Neural cell (in vitro differentiated cells): ENCODE measurements around the gene ENTREP3. TPM values are rescaled to one million over a fixed set of nuclear protein-coding genes. Genes with fewer than 3 reads are reported as not detected.

Source experiments
- H2AFZ ChIP-seq: fragments of 200-600, 300-800 bp; sonication (generic), shearing (Covaris generic); 2 replicates; pipeline ENCODE4 v1.6.0; 2014; ENCODE audit warnings: low read depth, mild to moderate bottlenecking, antibody characterized with exemption, low read length, moderate library complexity
- H3F3A ChIP-seq: fragments of 200-600 bp; shearing (Covaris generic); 2 replicates; pipeline ENCODE4 v1.6.1; 2016; ENCODE audit warnings: mild to moderate bottlenecking, moderate library complexity, mixed read lengths, antibody characterized with exemption, low read length; ENCODE audit not compliant: insufficient read depth, poor library complexity, severe bottlenecking
- H3K27ac ChIP-seq: fragments of 200-600, 300-800 bp; sonication (generic), shearing (Covaris generic); 2 replicates; pipeline ENCODE4 v1.5.1; 2014; ENCODE audit warnings: mild to moderate bottlenecking, low read length, moderate library complexity
- H3K27me3 ChIP-seq: fragments of 300-800, 200-600 bp; sonication (generic), shearing (Covaris generic); 2 replicates; pipeline ENCODE4 v1.6.0; 2014; ENCODE audit warnings: mild to moderate bottlenecking, low read depth, low read length, moderate library complexity; ENCODE audit not compliant: insufficient read depth
- H3K36me3 ChIP-seq: fragments of 300-800, 200-600 bp; sonication (generic), shearing (Covaris generic); 2 replicates; pipeline ENCODE4 v1.5.1; 2014; ENCODE audit warnings: mild to moderate bottlenecking, antibody characterized with exemption, low read length, moderate library complexity; ENCODE audit not compliant: insufficient read depth
- H3K4me2 ChIP-seq: fragments of 300-800, 200-600 bp; sonication (generic), shearing (Covaris generic); 2 replicates; pipeline ENCODE4 v1.6.0; 2014; ENCODE audit warnings: mild to moderate bottlenecking, low read length
- H3K4me3 ChIP-seq: fragments of 300-800, 200-600 bp; sonication (generic), shearing (Covaris generic); 2 replicates; pipeline ENCODE4 v1.5.1; 2014; ENCODE audit warnings: mild to moderate bottlenecking, low read length, moderate library complexity
- H3K79me2 ChIP-seq: fragments of 200-600 bp; shearing (Covaris generic); replicated peaks from 2 replicates; pipeline ENCODE4 v1.6.0; 2014; ENCODE audit warnings: mild to moderate bottlenecking, low read length, moderate library complexity; ENCODE audit not compliant: insufficient read depth
- H3K9ac ChIP-seq: fragments of 300-800, 200-600 bp; sonication (generic), shearing (Covaris generic); 2 replicates; pipeline ENCODE4 v1.6.1; 2016; ENCODE audit warnings: mild to moderate bottlenecking, low read length, mixed read lengths
- H3K9me2 ChIP-seq: fragments of 200-600 bp; shearing (Covaris generic); 2 replicates; pipeline ENCODE4 v1.6.1; 2016; ENCODE audit warnings: mild to moderate bottlenecking, low read length, mixed read lengths; ENCODE audit not compliant: insufficient read depth
- H3K9me3 ChIP-seq: fragments of 200-600, 300-800 bp; sonication (generic), shearing (Covaris generic); 2 replicates; pipeline ENCODE4 v1.6.1; 2016; ENCODE audit warnings: mild to moderate bottlenecking, mixed run types, low read length, moderate library complexity, mixed read lengths
- H4K20me1 ChIP-seq: fragments of 200-600 bp; shearing (Covaris generic); 2 replicates; pipeline ENCODE4 v1.6.1; 2016; ENCODE audit warnings: mild to moderate bottlenecking, mixed run types; ENCODE audit not compliant: insufficient read depth
- CTCF ChIP-seq: fragments of 450-650 bp; IDR thresholded peaks from 2 replicates; pipeline ENCODE4 v1.5.1; 2014; ENCODE audit warnings: antibody characterized with exemption, mild to moderate bottlenecking, moderate library complexity; ENCODE audit not compliant: poor library complexity, severe bottlenecking
- EP300 ChIP-seq: fragments of 450-650 bp; conservative IDR thresholded peaks from 2 replicates; pipeline ENCODE4 v1.6.1; 2014; ENCODE audit warnings: antibody characterized with exemption, mild to moderate bottlenecking, moderate library complexity; ENCODE audit not compliant: poor library complexity, severe bottlenecking
- EZH2 ChIP-seq: fragments of 200-600, 300-800 bp; shearing (Covaris generic), sonication (generic); IDR thresholded peaks from 2 replicates; pipeline ENCODE4 v1.6.1; 2014; ENCODE audit warnings: antibody characterized with exemption, low read length, borderline replicate concordance, mild to moderate bottlenecking; ENCODE audit not compliant: insufficient read depth, poor library complexity, severe bottlenecking
- MXI1 ChIP-seq: fragments of 450-650 bp; conservative IDR thresholded peaks from 2 replicates; pipeline ENCODE4 v1.6.1; 2014; ENCODE audit warnings: antibody characterized with exemption, mild to moderate bottlenecking; ENCODE audit not compliant: poor library complexity, severe bottlenecking
- POLR2AphosphoS5 ChIP-seq: IDR thresholded peaks from 2 replicates; pipeline ENCODE4 v1.6.1; 2012
- RAD21 ChIP-seq: fragments of 450-650 bp; conservative IDR thresholded peaks from 2 replicates; pipeline ENCODE4 v1.6.1; 2014; ENCODE audit warnings: antibody characterized with exemption, mild to moderate bottlenecking, moderate library complexity
- REST ChIP-seq: IDR thresholded peaks from 2 replicates; pipeline ENCODE4 v1.6.1; 2012; ENCODE audit warnings: borderline replicate concordance
- SMC3 ChIP-seq: fragments of 450-650 bp; conservative IDR thresholded peaks from 2 replicates; pipeline ENCODE4 v1.6.1; 2014; ENCODE audit warnings: antibody characterized with exemption, mild to moderate bottlenecking, moderate library complexity; ENCODE audit not compliant: poor library complexity
- TAF1 ChIP-seq: IDR thresholded peaks from 2 replicates; pipeline ENCODE4 v1.6.1; 2012; ENCODE audit warnings: low read depth
- polyA plus RNA-seq: library from polyadenylated mRNA; depleted of rRNA; stranded (reverse); fragments of >200 nt; gene quantifications from 2 replicates; pipeline ENCODE4 v1.2.3, GENCODE V29; 2014

The ENTREP3 gene
- polyA plus RNA-seq, 1 donor from 2014 or later, result 11.1 TPM

- H3K9me2 ChIP-seq, result no peaks in the 10 kb centered on the region
- H3F3A ChIP-seq, result peaks cover under 1% of the 10 kb centered on the region
- H4K20me1 ChIP-seq, result peaks cover 2% of the 10 kb centered on the region
- H3K27me3 ChIP-seq, result no peaks in the 10 kb centered on the region
- peaks cover 19% of the 10 kb centered on the region for H3K79me2 ChIP-seq
- H3K9ac ChIP-seq, result peak within 1 kb of the TSS; percentile 91
- H2AFZ ChIP-seq, result peak within 1 kb of the TSS; percentile 65
- no peaks in the 10 kb centered on the region for H3K9me3 ChIP-seq
- peak within 1 kb of the TSS; percentile 91 for H3K4me3 ChIP-seq
- H3K4me2 ChIP-seq, result peak within 1 kb of the TSS; percentile 99
- H3K36me3 ChIP-seq, result no peaks in the 10 kb centered on the region
- TF ChIP-seq EP300 (peak; percentile 51), SMC3 (peak; percentile 39), TAF1 (peak; percentile 55), REST (no peak), RAD21 (no peak), CTCF (peak; percentile 28), EZH2 (no peak), MXI1 (peak; percentile 81), POLR2AphosphoS5 (peak; percentile 92)
- peak within 1 kb of the TSS; percentile 89 for H3K27ac ChIP-seq
Observed at GRCh38 chr1:155273343-155274245, 18.3 kb upstream of the ENTREP3 start, which contains the start of gene CLK2. CLK2 (minus strand) TSS chr1:155273504; CDS start chr1:155270977, 2,527 bp downstream.

GRCh38 chr1:155272466-155273342 lies 17.4 kb upstream of the ENTREP3 start:
- Histone ChIP-seq H3K36me3 (no peaks in the 10 kb centered on the region), H2AFZ (peak overlapping the region; percentile 65)
- TF ChIP-seq REST (peak; percentile 7), CTCF (no peak)

More at GRCh38 chr1:155272466-155273342, 17.4 kb upstream of the ENTREP3 start:
- Histone ChIP-seq H3K4me3 (peak overlapping the region; percentile 91), H3K9ac (peak overlapping the region; percentile 91), H3K79me2 (peaks cover 19% of the 10 kb centered on the region), H3K9me3 (no peaks in the 10 kb centered on the region), H4K20me1 (peaks cover 2% of the 10 kb centered on the region), H3K27ac (peak overlapping the region; percentile 89), H3K27me3 (no peaks in the 10 kb centered on the region), H3F3A (no peaks in the 10 kb centered on the region), H3K9me2 (no peaks in the 10 kb centered on the region), H3K4me2 (peak overlapping the region; percentile 99)
